Measurements from ENCODE around the gene CHST15.

Gene CHST15

DNA sequence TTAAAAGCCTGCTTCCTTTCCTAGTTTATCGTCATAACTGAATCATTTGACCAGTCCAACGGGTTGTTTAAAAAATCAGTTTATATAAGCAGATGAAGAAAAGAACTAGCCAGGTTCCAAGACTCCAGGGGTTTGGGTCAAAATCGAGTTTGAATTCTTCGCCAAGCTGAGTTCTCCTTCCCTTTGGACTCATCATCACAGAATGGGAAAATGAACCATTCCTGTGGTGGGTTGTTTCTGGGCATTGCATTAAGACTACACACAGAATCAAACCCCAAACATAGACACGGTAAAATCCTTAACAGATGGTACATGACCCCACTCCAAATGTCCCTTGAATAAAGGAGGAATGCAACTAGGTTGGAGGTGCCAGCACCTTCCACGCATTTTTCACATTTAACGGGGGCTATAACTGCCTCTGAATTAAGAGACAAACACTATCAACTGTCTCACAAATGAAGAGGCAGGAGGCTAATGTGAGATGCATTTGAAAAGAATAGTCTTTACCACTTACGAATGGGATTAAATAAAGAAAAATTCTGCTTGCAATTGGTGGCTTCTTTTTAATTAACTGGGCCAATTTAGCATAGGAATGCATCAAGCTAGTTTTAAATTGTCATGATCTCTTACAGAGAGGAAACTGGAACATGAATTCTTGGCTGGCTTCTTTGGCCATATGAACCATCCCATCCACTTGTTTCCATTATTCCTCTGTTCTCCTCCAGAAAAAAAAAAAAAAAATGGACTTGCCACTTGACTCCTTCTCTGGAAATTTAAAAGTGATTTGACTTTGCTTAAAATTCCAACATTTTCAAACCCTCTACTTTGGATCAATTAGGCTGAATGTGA lies 61.1 kb downstream of the CHST15 start:
- no peak overlapping the region for H3K4me3 Mint-ChIP-seq
- no peak overlapping the region for H3K27ac Mint-ChIP-seq
- H3K4me1 Mint-ChIP-seq (ENCODE audit: low read depth) = peaks cover 38% of the 10 kb centered on the region
- intact Hi-C loops (cut with micrococcal nuclease) = no loop called here
- peaks cover 17% of the 10 kb centered on the region for H3K27me3 Mint-ChIP-seq
- no peaks in the 10 kb centered on the region for H3K9me3 Mint-ChIP-seq
- peaks cover 21% of the 10 kb centered on the region for H3K36me3 Mint-ChIP-seq (ENCODE audit: low read depth)

DNA sequence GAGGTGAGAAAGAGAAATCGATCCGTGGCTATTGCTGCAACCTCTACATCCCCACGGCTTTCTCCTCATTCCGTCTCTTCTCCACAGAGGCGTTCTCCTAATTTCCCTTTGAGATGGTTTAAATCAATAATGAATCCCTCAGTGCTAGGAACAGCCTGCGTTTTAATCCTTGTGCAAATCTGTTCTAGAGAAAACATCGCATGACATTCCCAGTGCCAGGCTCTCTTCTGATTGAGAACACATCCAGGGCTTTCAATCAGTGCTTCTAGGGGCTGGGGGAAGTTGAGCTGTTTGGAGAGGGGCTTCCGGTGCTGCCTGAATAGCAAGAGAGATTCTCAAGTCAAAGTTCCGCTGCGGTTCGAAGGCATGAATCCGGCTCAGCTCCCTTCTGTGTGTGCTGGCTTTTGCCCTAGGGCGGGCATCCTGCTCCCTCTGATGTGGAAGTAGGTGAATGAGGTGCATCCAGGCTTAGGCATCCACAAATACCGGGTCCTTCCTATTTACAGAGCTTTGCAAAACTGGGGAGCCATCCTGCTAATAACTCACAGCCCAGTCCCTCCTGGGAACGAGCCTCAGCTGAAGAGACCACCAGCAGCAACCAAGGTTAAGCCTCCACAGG lies 62.8 kb downstream of the CHST15 start:
- Mint-ChIP-seq H3K36me3 (ENCODE audit: low read depth) (peaks cover 15% of the 10 kb centered on the region), H3K27me3 (peaks cover 19% of the 10 kb centered on the region), H3K4me1 (ENCODE audit: low read depth) (peaks cover 35% of the 10 kb centered on the region), H3K4me3 (no peak overlapping the region), H3K27ac (no peak overlapping the region), H3K9me3 (no peaks in the 10 kb centered on the region)
- intact Hi-C loops (cut with micrococcal nuclease) = no loop called here

DNA sequence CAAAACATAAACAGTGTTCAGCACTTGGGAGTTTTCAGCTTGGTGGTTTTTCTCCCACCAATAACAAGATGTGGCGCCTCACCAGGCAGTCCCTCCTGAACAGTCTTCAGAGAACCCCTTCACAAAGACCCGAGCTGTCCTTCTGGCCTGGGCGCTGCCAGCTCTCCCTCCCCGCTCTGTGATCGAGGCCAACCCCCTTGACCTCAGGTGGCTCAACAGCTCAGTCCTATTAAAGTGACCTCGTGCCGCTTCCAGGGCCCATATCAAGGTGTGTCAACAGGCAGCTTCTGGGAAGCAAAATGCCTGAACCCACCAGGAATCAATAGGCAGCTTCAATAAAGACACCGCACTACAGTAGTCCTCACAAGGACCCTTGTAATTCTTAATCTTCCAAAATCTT lies 63.3 kb downstream of the CHST15 start:
- Mint-ChIP-seq H3K36me3 (ENCODE audit: low read depth) (peaks cover 15% of the 10 kb centered on the region), H3K4me3 (no peak overlapping the region), H3K9me3 (no peaks in the 10 kb centered on the region), H3K4me1 (ENCODE audit: low read depth) (peaks cover 34% of the 10 kb centered on the region), H3K27ac (no peak overlapping the region), H3K27me3 (peaks cover 17% of the 10 kb centered on the region)
- intact Hi-C loops (cut with micrococcal nuclease) = no loop called here

DNA sequence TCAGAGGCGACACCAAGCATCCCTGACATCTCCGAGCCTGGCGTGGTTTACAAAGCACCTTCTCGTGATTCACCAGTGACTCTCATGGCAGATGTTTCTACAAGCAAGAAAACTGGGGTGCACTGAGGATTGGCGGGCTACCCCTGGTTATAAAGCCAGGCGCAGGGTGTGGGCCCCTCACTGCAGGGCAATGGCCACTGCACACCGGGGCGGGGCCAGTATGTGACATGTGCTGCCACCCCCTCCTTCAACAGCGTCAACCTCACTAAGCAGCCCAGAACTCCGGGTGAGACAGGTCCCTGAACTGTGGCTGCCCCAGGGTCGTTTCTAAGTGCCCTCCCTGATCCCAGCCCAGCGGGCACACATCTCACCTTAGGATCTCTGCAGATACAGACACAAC lies 63.8 kb downstream of the CHST15 start:
- Mint-ChIP-seq H3K4me3 (no peak overlapping the region), H3K4me1 (ENCODE audit: low read depth) (peaks cover 32% of the 10 kb centered on the region), H3K27ac (no peak overlapping the region)

DNA sequence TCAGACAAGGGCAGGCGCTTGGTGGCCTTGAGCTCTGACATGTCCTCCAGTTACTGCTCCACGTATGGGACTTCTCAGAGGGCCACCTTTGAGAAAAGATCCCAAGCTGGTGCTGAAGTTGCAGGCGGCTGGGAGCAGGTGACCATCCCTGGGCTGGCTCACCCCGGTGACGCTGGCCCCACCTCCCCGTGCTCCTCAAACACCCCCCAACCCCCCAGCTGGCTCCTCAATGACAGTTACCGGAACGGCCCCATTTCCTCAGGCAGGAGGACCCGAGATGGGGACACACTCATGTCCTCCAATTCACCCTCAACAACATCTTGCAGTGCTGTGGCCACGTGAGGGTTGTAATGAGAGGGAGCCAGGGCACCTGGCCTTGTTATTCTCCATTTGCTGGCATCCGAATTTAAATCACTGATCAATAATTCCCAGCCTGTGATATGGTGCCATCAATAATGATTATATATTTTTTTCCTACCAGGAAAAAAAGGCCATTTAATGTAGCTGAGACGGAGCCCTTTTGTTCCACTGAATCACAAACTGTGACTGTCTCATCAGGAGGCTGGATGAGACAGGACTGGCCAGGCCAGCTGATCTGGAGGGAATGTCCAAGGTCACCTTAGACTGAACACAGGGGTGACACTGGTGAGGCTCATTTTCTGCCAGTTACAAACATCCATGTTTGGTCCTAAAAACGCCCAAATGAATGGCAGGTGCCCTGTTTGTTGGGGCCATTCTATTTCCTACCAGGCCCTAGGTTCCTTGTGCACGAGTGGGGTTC lies 64.5 kb downstream of the CHST15 start:
- Mint-ChIP-seq H3K27me3 (peaks cover 24% of the 10 kb centered on the region), H3K36me3 (ENCODE audit: low read depth) (peaks cover 15% of the 10 kb centered on the region), H3K4me3 (no peak overlapping the region), H3K4me1 (ENCODE audit: low read depth) (peaks cover 28% of the 10 kb centered on the region), H3K9me3 (no peaks in the 10 kb centered on the region), H3K27ac (no peak overlapping the region)
- intact Hi-C loops (cut with micrococcal nuclease) = loop anchor here (5.0 kb wide), 1 partner anchor 37 kb away; no protein-coding TSS in a partner anchor

More for the DNA sequence above, 63.8 kb downstream of the CHST15 start:
- Mint-ChIP-seq H3K27me3 (peaks cover 20% of the 10 kb centered on the region), H3K9me3 (no peaks in the 10 kb centered on the region), H3K36me3 (ENCODE audit: low read depth) (peaks cover 15% of the 10 kb centered on the region)
- intact Hi-C loops (cut with micrococcal nuclease) = loop anchor here (5.0 kb wide), 1 partner anchor 37 kb away; no protein-coding TSS in a partner anchor

DNA sequence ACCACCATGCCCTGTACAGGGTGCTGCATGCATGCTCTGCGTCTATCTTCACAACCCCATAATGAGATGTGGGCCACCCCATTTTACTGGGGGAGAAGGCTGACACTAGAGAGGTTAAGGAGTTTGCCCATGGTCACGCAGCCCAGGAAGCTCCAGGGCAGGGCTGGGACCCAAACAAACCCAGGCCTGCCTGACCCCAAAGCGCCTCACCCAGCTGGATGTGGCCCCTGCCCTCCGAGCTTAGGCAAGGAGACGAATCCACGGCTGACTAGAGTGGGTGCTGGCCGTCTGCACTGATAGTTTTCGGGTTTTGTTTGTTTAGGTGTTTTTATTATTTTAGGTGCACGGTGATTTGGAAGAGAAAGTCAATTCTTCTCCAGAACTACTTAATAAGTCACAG lies 65.7 kb downstream of the CHST15 start:
- intact Hi-C loops (cut with micrococcal nuclease) = loop anchor here (5.0 kb wide), 1 partner anchor 35 kb away; no protein-coding TSS in a partner anchor

DNA sequence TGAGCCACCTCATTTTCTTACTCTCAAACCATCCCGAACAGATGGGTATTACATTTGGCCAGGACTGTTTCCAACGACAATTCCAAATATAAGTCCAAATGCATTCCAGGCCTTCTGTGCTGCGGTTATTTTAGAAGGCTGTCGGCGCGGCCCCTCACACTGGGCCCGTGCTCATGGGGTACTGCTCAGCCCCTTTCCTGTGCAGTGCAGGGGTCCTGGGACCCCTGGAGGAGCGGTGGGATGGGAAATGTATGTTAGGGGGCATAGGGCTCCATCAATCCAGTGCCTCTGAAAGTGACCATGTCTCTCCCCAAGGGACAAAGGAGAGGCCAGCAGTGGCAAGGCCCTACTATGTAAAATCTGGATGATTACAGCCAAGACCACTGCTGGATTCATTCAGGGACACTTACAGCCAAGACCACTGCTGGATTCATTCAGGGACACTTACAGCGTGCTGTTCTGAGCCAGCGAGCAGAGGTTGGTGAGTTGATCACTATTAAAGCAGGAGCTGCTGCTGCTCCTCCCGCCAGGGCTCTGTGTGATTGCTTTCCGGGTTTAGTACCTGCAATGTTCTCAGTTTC lies 66.3 kb downstream of the CHST15 start:
- Mint-ChIP-seq H3K4me3 (no peak overlapping the region), H3K27ac (peak overlapping the region; percentile 10), H3K9me3 (no peaks in the 10 kb centered on the region), H3K36me3 (ENCODE audit: low read depth) (peaks cover 15% of the 10 kb centered on the region), H3K4me1 (ENCODE audit: low read depth) (peaks cover 19% of the 10 kb centered on the region), H3K27me3 (peaks cover 28% of the 10 kb centered on the region)
- intact Hi-C loops (cut with micrococcal nuclease) = loop anchor here (5.0 kb wide), 1 partner anchor 35 kb away; no protein-coding TSS in a partner anchor

More for the DNA sequence above, 65.7 kb downstream of the CHST15 start:
- Mint-ChIP-seq H3K4me3 (no peak overlapping the region), H3K27me3 (peaks cover 28% of the 10 kb centered on the region), H3K27ac (no peak overlapping the region), H3K9me3 (no peaks in the 10 kb centered on the region), H3K4me1 (ENCODE audit: low read depth) (peaks cover 19% of the 10 kb centered on the region), H3K36me3 (ENCODE audit: low read depth) (peaks cover 15% of the 10 kb centered on the region)

DNA sequence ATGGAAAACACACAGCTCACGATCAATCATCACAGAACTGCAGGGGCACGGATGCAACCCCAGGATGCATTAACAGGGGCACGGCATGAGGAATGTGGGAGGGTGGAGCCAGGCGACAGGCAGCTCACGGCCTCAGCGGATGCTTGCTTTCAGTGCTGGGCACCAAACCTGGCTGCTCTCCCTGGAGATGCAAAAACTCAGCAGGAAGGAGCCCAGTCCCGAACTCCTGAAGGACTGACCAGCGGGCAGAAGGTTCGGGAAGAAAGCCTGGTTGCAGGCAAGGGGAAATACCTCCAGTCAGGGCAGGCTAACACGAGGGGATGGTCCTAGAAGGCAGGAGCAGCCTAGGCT lies 66.8 kb downstream of the CHST15 start:
- Mint-ChIP-seq H3K4me1 (ENCODE audit: low read depth) (peaks cover 21% of the 10 kb centered on the region), H3K36me3 (ENCODE audit: low read depth) (peaks cover 17% of the 10 kb centered on the region), H3K9me3 (no peaks in the 10 kb centered on the region), H3K4me3 (no peak overlapping the region), H3K27me3 (peaks cover 31% of the 10 kb centered on the region), H3K27ac (peak overlapping the region; percentile 10)
- intact Hi-C loops (cut with micrococcal nuclease) = loop anchor here (5.0 kb wide), 1 partner anchor 34 kb away; no protein-coding TSS in a partner anchor

DNA sequence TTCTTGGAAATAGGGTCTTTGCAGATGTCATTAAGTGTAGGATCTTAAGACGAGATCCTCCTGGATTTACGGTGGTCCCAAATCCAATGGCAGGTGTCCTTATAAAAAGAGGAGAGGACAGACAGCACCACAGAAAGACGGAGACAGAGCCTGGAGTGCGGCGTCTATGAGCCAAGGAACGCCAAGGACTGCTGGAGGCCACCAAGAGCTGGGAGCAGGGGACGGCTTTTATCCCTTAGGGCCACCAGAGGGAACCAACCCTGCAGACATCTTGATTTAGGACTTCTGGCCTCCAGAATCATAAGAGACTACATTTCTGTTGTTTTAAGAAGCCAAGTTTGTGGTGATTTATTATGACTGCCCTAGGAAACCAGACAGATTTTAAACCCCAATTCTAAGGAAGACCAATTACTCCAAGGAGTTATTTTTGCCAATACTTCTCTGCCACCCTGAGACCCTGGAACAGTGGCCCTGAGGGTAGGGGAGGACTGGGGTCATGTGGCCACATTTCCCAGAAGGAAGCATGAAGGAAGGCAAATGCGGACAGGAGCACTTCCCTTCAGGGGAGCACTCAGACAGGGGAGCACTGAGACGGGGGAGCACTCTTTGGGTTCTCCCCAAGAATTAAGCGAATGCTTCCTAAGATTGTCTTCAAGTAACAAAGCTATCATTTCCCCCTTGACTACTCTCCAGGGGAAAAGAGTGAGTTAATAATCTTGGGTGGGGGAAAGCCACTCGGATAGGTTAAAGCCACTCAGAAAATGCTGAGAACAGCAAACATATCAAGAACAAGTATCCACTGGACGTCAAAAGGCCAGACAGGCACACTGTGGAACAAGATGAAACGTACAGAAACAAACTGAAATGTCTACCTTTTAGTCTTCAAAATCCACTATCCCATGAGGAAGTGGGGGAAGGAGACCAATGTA lies 67.5 kb downstream of the CHST15 start:
- Mint-ChIP-seq H3K4me3 (no peak overlapping the region), H3K9me3 (no peaks in the 10 kb centered on the region), H3K36me3 (ENCODE audit: low read depth) (peaks cover 22% of the 10 kb centered on the region), H3K4me1 (ENCODE audit: low read depth) (peaks cover 24% of the 10 kb centered on the region), H3K27me3 (peaks cover 33% of the 10 kb centered on the region), H3K27ac (peak overlapping the region; percentile 33)
- intact Hi-C loops (cut with micrococcal nuclease) = loop anchor here (1.0 to 5.0 kb wide), 2 partner anchors 34 to 363 kb away; no protein-coding TSS in a partner anchor

DNA sequence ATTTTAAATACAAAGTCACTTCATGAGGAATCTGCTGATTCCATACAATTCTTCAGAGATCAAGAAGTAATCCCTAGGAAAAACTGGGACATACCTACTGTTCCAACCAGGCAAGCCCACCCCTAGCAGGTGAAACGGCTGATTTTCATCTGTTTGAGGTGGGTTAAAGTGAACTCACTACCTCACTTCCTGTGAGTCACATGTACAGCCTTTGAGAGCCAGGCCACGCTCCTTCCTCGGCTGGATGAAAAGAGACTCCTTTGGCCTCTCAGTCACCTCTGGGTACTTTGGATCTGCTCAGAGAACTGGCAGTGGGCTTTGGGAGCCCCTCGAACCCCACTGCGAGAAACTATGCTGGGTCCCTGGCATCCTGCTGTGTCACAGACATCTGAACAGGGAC lies 68.2 kb downstream of the CHST15 start:
- H3K27ac Mint-ChIP-seq = peak overlapping the region; percentile 33
- H3K9me3 Mint-ChIP-seq = no peaks in the 10 kb centered on the region
- H3K27me3 Mint-ChIP-seq = peaks cover 37% of the 10 kb centered on the region
- peaks cover 25% of the 10 kb centered on the region for H3K36me3 Mint-ChIP-seq (ENCODE audit: low read depth)
- intact Hi-C loops (cut with micrococcal nuclease) = loop anchor here (1.0 to 5.0 kb wide), 2 partner anchors 33 to 364 kb away; no protein-coding TSS in a partner anchor
- peaks cover 24% of the 10 kb centered on the region for H3K4me1 Mint-ChIP-seq (ENCODE audit: low read depth)
- no peak overlapping the region for H3K4me3 Mint-ChIP-seq

DNA sequence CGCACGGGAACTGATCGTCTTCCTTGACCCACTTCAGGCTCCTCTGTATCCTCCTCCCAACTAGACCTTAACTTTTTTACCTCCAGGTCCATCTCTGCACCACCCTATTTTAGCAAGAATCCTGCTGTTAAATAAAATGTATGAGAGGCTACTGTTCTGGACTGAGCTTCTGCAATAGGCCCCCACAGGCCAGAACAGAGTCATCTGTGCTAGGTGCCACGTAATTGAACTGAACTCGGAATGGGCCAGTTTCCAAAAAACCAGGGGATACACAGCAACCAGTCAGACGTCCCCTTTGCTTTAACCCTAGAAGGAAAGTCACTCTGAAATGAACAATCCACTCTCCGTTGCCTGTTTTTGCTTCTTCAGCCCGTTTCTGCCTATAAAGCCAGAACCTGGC lies 71.3 kb downstream of the CHST15 start:
- H3K36me3 Mint-ChIP-seq (ENCODE audit: low read depth) = peaks cover 29% of the 10 kb centered on the region
- H3K9me3 Mint-ChIP-seq = no peaks in the 10 kb centered on the region
- H3K4me3 Mint-ChIP-seq = no peak overlapping the region
- intact Hi-C loops (cut with micrococcal nuclease) = no loop called here
- H3K27me3 Mint-ChIP-seq = peaks cover 36% of the 10 kb centered on the region
- H3K4me1 Mint-ChIP-seq (ENCODE audit: low read depth) = peaks cover 27% of the 10 kb centered on the region
- no peak overlapping the region for H3K27ac Mint-ChIP-seq

DNA sequence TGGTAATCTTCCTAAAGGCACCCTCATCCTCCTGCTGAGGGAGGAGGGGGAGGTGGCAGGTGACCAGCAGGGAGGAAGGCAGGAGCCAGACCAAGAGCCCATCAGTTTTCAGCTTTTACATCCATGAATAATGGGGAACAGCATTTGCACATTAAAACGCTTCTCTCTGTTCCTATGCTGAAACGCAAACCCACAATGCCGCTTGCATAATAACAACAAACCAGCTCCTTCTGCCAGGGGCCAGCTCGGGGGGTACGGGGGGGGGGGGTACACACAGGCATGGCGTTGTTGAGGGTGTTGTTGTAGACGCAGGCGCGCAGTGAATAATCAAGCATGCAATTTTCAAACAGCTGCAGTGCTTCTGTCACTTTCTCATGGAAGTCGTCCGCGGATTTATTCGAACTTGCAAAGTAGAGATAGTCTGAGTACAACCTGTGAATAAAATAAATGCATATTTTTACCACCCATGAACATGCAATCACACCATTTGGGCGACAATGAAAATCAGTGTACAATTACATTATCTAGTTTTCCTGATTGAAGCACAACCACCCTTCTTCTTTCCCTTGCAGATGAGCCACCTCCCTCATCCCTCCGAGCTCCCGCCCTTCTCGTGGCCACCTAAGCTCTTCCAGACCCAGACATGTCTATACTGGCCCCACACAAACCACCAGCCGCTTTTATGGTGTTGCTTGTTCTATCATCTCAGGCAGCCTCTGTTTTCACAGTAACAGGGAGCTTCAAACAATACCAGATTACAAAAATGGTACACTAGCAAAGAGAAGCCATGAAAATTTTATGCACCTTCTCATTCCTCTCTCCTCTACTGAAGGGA lies 72.2 kb downstream of the CHST15 start:
- Mint-ChIP-seq H3K27ac (no peak overlapping the region), H3K4me3 (no peak overlapping the region), H3K27me3 (peaks cover 39% of the 10 kb centered on the region), H3K9me3 (no peaks in the 10 kb centered on the region), H3K4me1 (ENCODE audit: low read depth) (peaks cover 22% of the 10 kb centered on the region), H3K36me3 (ENCODE audit: low read depth) (peaks cover 29% of the 10 kb centered on the region)
- intact Hi-C loops (cut with micrococcal nuclease) = no loop called here

Measured in dendritic cell treated with granulocyte-macrophage colony-stimulating factor and Interleukin-4, amounts not matched to agents 40 ng/mL and 50 ng/mL, for 4 days (primary cell).